Measurements from ENCODE around the gene GPC1. TPM values are rescaled to one million over a fixed set of nuclear protein-coding genes. Genes with fewer than 3 reads are reported as not detected.

Gene GPC1
- total and polyA plus RNA-seq, 10 donors: 4.1 to 25.0 (median 15.1) TPM

DNA sequence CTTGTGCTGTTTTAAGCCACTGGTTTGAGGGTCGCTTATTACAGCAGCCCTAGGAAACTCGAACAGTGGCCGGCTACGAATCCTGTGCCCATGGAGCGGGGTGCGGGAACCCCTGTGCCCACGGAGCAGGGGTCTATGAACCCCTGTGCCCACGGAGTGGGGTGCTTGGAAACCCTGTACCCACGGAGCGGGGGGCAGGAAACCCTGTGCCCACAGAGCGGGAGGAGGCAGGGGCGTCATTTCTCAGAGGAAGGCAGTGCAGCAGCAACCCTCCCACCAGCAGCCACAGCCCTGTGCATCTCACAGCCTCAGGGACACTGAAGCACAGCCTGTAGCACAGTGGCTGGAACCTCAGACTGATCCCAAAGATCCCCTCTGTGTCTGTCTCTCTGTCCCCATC lies 34.2 kb upstream of the GPC1 start:
- DNase-seq: peak; percentile 51
- intact Hi-C loops (cut with DNase I; ENCODE audit: low total_unique reads): no loop called here
- H3K9me3 ChIP-seq: no peaks in the 10 kb centered on the region
- no peaks in the 10 kb centered on the region for H3K36me3 ChIP-seq
- H3K4me3 ChIP-seq: no peak overlapping the region
- H3K27ac ChIP-seq: no peak overlapping the region
- peaks cover 0 to 16% (median 0%) of the 10 kb centered on the region in 7 donors for H3K27me3 ChIP-seq (replicated peaks in 1 of 7)
- no peak for TF ChIP-seq POLR2A (IDR thresholded peaks at IDR 0.05)
- TF ChIP-seq, protein P1, sequence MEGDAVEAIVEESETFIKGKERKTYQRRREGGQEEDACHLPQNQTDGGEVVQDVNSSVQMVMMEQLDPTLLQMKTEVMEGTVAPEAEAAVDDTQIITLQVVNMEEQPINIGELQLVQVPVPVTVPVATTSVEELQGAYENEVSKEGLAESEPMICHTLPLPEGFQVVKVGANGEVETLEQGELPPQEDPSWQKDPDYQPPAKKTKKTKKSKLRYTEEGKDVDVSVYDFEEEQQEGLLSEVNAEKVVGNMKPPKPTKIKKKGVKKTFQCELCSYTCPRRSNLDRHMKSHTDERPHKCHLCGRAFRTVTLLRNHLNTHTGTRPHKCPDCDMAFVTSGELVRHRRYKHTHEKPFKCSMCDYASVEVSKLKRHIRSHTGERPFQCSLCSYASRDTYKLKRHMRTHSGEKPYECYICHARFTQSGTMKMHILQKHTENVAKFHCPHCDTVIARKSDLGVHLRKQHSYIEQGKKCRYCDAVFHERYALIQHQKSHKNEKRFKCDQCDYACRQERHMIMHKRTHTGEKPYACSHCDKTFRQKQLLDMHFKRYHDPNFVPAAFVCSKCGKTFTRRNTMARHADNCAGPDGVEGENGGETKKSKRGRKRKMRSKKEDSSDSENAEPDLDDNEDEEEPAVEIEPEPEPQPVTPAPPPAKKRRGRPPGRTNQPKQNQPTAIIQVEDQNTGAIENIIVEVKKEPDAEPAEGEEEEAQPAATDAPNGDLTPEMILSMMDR (IDR thresholded peaks at IDR 0.05 in 8 of 11, conservative IDR thresholded peaks at IDR 0.05 in 3 of 11): no peak
- no peak for TF ChIP-seq POLR2AphosphoS5 (IDR thresholded peaks at IDR 0.05)
- 61 to 73% (median 69%) methylated on average over 10 to 12 of the region's 12 CpGs for WGBS, 5 donors
- no peaks in the 10 kb centered on the region for H3K4me1 ChIP-seq

DNA sequence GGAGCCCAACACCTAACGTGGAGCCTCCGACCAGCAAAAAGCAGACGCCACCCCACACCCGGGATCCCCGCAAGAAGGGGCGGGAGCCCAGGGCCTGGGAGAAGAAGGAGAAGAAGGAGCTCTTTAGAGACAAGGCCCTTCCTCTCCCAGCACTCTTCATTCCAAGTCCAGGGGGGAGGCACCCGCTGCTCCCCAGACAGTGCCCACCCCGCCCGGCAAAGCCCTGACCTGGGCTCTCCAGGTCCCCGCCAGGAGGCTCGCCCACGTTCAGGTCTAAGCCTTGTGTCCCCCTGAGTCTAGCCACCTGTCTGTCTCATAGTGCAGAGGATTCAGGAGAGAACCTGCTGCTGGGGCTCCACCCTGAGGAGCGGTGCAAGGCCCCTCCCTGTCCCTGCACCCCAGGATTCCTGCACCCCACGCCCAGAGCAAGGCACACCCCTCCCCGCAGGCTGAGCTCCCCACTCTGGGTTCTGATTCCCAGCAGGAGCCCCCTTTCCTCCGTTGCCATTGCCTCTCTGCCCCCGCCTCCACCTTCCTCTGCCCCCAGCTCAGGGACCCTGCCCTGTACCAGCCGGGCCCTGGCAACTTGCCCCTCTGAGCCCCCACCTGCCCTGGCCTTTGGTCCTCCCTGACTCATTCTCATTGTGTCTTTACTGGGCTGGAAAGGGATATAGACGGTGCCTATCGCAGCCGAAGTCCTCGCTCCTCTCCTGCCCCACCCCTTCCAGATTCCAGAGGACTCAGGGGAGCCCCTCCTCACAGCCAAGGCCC lies 33.5 kb upstream of the GPC1 start:
- Histone ChIP-seq H3K27me3 (replicated peaks in 1 of 7) (peaks cover 0 to 16% (median 0%) of the 10 kb centered on the region in 7 donors), H3K4me3 (no peak overlapping the region), H3K36me3 (no peaks in the 10 kb centered on the region), H3K9me3 (no peaks in the 10 kb centered on the region), H3K4me1 (no peaks in the 10 kb centered on the region), H3K27ac (no peak overlapping the region)
- intact Hi-C loops (cut with DNase I; ENCODE audit: low total_unique reads): no loop called here
- no peak for TF ChIP-seq POLR2A (IDR thresholded peaks at IDR 0.05)
- TF ChIP-seq, protein P1 (IDR thresholded peaks at IDR 0.05 in 8 of 11, conservative IDR thresholded peaks at IDR 0.05 in 3 of 11): no peak
- TF ChIP-seq POLR2AphosphoS5 (IDR thresholded peaks at IDR 0.05): no peak
- DNase-seq: peak; percentile 68
- WGBS, 5 donors: 83 to 89% (median 87%) methylated on average over 18 to 22 of the region's 22 CpGs

DNA sequence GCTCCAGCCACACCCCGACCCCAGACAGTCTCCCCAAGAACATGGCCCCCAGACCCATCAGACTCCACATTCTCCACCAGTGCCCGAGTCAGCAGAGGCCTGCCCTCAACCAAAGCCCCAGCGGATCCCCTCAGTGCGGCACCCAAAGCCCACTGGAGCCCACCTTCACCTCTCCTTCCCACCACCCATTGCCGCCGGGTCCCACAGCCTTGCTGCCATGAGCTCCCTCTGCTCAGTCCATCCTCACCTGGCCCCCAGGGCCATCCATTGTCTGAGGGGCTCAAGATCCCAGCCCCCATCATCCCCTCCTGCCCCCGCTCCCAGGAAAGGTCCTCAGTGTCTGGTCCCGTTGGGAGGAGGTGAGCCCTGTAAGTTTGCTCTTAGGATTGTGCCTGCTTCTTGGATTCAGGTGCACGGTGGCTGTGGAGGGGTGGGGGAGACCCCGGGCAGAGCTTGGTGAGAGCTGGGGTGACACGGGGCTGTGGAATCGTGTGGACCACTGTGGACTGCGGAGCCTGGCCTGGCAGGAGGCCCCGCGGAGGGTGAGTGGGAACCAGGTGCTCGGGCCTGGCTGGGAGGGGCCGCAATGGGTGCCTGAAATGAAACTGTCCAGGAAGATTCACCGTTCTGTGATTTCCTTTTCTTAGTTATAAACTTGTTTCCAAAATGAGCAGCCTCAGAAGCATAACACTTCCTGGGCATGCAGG lies 32.7 kb upstream of the GPC1 start:
- H3K36me3 ChIP-seq: no peaks in the 10 kb centered on the region
- no peaks in the 10 kb centered on the region for H3K9me3 ChIP-seq
- H3K4me1 ChIP-seq: no peaks in the 10 kb centered on the region
- WGBS, 5 donors: 78 to 86% (median 84%) methylated on average over 18 of the region's 18 CpGs
- no peak overlapping the region for H3K27ac ChIP-seq
- no peak overlapping the region for H3K4me3 ChIP-seq
- DNase-seq: peak; percentile 63
- TF ChIP-seq POLR2A (IDR thresholded peaks at IDR 0.05) (no peak), POLR2AphosphoS5 (IDR thresholded peaks at IDR 0.05) (no peak)
- TF ChIP-seq, protein P1 (IDR thresholded peaks at IDR 0.05 in 8 of 11, conservative IDR thresholded peaks at IDR 0.05 in 3 of 11): no peak
- peaks cover 0 to 16% (median 0%) of the 10 kb centered on the region in 7 donors for H3K27me3 ChIP-seq (replicated peaks in 1 of 7)
- intact Hi-C loops (cut with DNase I; ENCODE audit: low total_unique reads): no loop called here
